Fibroblast of mammary gland (primary cell): ENCODE results near the gene EMX1.
A peak's percentile ranks its signal among the peaks of the same experiment; 100 is the strongest.

Source experiments
- DNase-seq: peaks from one replicate; pipeline ENCODE4 v3.0.0-alpha.2; 2010; ENCODE audit warnings: low read depth
- H3K4me3 ChIP-seq: 2 replicates; pipeline ENCODE4 v1.5.1; 2011; ENCODE audit warnings: low read depth, mild to moderate bottlenecking, low read length, moderate library complexity; ENCODE audit not compliant: control insufficient read depth
- TF ChIP-seq, protein P1 (sequence below): conservative IDR thresholded peaks from 2 replicates; pipeline ENCODE4 v1.5.1; 2011; ENCODE audit warnings: low read depth, low read length, inconsistent platforms; ENCODE audit not compliant: control insufficient read depth, insufficient read depth

Gene EMX1

DNA sequence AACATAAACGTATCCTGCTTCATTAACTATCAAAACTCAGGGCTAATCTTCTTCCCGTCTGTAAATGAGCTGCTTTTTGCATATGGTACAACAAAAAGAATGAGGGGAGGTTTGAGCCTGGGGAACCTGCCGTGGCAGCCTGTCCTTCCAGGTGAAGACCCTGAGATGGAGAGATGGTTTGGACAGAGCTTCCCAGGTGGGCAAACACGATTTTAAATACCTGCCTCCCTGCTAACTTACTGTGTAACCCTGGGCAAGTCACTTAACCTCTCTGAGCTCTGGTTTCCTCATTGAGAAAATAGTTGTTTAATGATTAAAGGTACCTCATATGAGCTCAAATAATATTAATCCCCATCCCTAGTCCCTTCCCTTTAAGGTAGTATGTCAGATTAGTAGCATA, 9.0 kb downstream of the EMX1 start:
- no peak overlapping the region for H3K4me3 ChIP-seq
- DNase-seq = no peak
- TF ChIP-seq, protein P1, sequence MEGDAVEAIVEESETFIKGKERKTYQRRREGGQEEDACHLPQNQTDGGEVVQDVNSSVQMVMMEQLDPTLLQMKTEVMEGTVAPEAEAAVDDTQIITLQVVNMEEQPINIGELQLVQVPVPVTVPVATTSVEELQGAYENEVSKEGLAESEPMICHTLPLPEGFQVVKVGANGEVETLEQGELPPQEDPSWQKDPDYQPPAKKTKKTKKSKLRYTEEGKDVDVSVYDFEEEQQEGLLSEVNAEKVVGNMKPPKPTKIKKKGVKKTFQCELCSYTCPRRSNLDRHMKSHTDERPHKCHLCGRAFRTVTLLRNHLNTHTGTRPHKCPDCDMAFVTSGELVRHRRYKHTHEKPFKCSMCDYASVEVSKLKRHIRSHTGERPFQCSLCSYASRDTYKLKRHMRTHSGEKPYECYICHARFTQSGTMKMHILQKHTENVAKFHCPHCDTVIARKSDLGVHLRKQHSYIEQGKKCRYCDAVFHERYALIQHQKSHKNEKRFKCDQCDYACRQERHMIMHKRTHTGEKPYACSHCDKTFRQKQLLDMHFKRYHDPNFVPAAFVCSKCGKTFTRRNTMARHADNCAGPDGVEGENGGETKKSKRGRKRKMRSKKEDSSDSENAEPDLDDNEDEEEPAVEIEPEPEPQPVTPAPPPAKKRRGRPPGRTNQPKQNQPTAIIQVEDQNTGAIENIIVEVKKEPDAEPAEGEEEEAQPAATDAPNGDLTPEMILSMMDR = no peak

DNA sequence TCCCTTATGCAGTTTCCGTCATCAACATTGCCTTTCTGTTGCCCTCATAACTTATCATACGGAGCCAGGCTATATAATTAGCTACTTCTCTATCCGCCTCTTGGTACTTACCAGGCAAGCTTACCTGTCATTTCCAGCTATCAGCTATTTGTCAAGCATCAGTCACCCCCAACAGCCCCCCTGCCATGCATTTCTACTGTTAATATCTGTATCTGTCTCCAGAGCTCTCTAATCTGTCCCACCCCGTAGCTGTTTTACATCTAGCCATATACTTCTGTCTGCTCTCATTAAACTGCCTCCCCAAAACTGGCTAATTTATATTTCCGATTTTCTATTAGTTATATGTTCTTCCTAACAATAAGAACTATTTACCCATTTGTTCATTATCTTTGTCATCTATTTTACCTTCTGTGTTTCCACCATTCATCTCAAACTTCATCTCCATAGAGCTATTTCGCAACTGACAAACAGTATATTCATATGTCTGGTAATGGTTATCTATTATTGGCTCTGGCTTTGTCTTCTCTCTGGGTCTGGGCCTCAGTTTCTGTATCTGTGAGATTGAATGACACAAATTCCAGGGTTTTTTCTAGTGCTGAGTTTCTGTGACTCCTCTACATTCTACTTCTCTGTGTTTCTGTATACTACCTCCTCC, 9.6 kb downstream of the EMX1 start:
- TF ChIP-seq, protein P1 = no peak
- H3K4me3 ChIP-seq = no peak overlapping the region
- no peak for DNase-seq

DNA sequence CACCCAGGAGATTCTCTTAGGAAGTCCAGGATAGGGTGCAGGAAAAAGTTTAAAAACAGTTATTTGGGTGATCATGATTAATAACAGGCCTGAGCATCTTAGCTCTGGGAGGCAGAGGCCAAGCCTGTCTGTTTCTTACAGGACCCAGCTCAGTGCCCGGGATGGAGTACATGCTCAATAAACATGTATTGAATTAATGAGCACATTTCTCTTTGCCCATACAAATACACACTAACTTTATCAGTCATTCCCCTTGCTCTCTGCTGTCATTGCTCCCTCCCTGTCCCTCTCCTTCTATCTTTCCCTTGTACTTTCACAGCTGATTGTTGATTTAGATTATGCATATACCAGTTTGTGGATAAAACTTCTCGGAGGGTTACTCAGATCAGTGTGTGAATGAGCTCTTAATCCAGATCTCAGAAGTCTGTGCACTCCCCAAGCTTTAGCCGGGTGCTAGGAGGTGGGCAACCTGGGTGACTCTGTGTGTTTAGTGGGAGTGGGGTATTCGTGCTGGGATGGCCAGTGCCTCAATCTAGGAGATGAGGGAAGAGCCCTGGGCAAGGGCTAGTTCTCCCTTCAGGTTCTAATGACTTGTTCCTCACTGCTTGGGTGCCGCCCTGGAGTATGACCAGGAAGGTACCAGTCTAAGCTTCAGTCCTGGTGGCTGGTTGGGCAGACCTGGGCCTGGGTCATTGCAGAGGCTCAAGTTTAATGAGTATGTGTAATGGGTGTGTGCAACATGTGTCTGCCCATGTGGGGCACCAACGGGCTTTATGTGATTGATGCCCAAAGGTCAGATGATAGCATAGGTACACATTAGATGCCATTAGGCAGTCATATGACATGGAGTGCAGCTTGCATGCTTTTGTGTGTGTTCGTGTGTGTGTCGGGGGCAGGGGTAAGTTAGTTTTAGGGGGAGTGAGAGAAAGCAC, 10.6 kb downstream of the EMX1 start:
- H3K4me3 ChIP-seq = no peak overlapping the region
- DNase-seq = no peak
- TF ChIP-seq, protein P1 = no peak

DNA sequence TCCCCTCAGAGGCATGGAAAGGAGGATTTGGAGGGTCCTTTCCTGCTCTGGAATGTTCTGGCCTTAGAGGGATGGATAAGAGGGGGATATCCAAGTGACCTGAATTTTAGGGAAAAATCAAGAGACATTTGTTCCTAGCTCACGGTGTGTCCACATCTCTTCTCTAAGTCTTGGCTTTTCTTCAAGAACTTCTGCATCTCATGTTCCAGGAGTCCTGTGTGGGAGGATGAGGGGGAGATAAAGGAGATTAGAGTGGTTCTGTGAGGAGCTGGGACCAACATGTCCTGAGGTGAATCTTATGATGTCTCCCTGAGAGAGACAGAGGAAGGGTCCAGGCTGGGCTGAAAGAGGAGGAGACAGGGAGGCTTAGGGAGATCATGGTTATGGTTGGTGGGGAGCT, 11.7 kb downstream of the EMX1 start:
- TF ChIP-seq, protein P1 = no peak
- no peak for DNase-seq
- H3K4me3 ChIP-seq = no peak overlapping the region

DNA sequence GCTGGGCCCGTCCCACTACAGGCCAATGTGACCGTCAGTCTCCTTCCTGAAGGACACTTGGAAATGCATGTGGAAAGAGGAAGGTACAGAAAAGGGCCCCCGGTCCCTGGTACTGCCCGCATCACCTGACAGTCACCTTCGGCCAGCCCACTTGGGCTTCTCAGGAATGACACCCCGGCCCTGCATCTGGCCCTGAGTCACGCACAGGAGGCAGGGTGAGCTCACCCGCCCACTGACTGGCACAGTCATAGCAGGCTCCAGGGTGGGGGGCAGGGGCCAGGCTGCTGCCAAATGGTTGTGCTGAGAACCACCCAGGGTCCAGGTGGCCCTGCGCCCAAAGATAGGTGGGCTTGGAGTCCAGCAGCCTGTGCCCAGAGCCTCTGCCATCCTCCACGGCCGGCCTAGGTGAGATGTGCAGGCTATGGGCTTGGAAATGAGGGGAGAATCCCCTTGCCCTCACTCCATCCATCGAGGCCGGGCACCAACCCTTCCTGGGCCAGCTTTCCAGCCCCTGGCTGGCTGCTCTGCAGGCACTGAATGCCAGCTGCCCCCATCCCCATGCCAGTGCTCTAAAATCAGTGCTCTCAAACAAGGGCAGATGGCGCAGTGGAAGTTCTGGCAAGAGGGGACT, 14.1 kb downstream of the EMX1 start:
- DNase-seq = peak; percentile 51
- no peak overlapping the region for H3K4me3 ChIP-seq
- TF ChIP-seq, protein P1 = no peak

DNA sequence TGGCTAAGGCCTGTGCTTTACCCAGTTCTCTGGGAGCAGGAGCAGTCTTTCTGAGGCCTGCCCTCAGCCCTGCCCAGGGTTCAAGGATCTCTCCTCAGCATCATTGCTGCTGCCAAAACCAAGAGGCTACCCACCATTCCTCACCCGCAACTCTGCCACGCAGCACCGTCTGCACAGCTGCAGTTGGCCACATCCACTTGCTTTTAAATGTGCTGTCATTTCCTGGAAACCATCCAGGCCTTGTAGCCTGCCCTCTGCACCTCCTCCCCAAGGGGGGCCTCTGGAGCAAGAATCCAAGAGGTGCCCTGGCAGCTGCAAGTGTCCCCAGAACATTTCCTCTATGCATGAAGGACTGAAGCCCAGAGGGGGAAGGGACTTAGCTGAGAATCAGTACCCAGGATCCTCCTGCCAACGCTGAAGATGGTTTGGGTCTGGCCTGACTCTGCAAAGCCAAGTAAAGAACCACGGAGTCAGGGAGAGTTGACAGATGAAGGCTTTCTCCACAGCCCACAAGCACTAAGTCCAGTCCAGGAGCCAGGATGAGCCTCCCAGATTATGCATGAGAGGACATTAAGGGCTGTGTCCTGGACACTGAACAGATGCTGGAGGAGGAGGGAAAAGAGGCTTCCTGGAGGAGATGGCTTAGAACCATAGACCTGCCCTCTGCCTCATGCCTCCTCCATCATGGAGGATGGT, 14.9 kb downstream of the EMX1 start:
- peak; percentile 38 for DNase-seq
- TF ChIP-seq, protein P1 = no peak
- no peak overlapping the region for H3K4me3 ChIP-seq
